SW 1271 (cell line): Measurements from ENCODE around the gene YIPF7.

Source experiments
- DNase-seq, 2 experiments: peaks; one replicate each; lab custom pipeline; 2025; lab: John Stamatoyannopoulos, UW

The YIPF7 gene

DNA sequence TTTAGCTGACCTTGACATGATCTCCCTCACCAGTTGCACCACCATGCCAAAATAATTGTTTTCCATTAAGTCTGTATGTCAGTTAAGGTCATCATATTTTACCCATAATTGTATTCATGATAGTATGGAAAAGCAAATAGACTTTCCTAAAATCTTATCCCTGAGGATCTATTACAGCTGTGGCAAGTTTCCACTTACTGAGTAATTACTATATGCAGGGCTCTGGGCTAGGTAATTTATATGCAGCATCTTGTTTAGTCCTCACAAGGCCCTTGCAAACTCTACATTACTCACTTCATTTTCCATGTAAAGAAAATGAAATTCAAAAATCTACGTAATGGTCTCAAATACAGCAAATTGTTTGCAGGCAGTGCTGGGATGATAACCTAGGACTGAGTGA, 34.8 kb downstream of the YIPF7 start:
- DNase-seq: no peak

DNA sequence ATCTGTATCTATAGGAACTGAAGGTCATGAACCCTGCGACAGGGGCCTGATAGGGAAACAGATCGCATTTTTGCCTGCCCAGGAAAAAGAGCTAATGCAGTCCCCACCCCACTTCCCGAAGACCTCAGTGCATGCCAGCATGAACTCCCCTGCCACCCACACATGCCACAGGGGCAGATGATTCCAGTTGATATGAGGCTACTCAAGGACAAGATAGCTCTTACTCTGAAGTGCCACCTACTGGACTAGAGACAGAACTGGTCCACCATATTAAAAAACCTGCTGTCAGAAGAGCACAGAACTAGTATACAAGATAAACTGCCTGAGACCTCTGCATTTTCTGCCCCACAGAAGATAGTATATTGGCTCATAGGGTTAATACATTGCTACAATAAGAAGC, 68.0 kb downstream of the YIPF7 start:
- DNase-seq: no peak

DNA sequence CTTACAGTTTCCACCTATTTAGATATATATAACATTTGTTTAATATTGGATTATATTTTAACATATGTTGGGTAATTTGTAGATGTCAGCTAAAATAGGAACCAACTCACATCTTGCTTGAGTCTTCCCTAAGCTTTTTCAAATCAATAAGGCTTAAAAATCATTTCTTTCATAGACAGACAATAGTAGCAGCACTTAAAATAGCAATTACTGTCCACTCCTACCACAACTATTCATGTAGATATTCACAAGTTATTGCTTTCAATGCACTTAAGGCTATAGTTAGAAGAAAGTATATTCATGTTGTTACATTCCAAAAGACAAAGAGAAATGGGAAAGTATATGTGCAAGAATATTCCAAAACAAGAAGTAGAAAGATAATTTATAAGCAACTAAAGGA, 71.2 kb downstream of the YIPF7 start:
- no peak for DNase-seq

DNA sequence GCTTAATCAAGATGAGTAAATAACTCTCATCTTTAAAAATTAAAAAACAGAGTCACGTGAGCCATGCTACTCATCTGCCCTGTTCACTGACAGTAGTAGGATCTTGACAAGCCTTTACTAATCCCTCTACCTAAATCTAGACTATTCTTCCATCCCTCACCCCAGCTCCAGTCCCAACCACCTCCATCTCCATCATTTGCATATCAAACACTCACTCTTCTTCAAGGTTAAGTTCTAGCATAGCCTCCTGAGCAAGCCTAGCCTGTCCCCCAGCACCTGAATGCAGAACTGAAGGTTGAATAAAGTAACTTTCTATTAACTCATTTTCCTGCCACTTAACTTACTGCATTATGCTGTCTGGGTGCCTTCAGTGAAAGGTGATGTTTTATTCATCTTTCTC, 72.5 kb downstream of the YIPF7 start:
- DNase-seq: no peak
